H1 (cell line): ENCODE results near the gene CELSR3. TPM values are rescaled to one million over a fixed set of nuclear protein-coding genes. Genes with fewer than 3 reads are reported as not detected.

ENCODE experiments used
- CHD1 ChIP-seq: IDR thresholded peaks from 2 replicates; pipeline ENCODE4 v1.6.1; 2012; ENCODE audit warnings: low read depth, low read length, improper control_type of control experiment
- KDM5A ChIP-seq: fragments of 200-600 bp; IDR thresholded peaks from 2 replicates; pipeline ENCODE4 v1.7.1; 2012; ENCODE audit warnings: mild to moderate bottlenecking, low read length, inconsistent platforms, mixed read lengths
- MAFK ChIP-seq: IDR thresholded peaks from 2 replicates; pipeline ENCODE4 v1.6.1; 2012; ENCODE audit warnings: low read depth, mild to moderate bottlenecking, improper control_type of control experiment, low read length
- POLR2A ChIP-seq, 2 experiments: IDR thresholded peaks; 1 replicate in 1 of 2; 2 replicates in 1 of 2; pipeline ENCODE4 v1.6.1; 2011; ENCODE audit warnings: low read depth in 2 of 2, low read length in 2 of 2, mild to moderate bottlenecking in 2 of 2; ENCODE audit errors: control extremely low read depth in 1 of 2
- RAD21 ChIP-seq, 2 experiments: IDR thresholded peaks in 1 of 2; conservative IDR thresholded peaks in 1 of 2; 2 replicates each; pipeline ENCODE4 v1.6.1; 2011; ENCODE audit warnings: low read depth in 2 of 2, low read length in 2 of 2, improper control_type of control experiment in 1 of 2, inconsistent platforms in 1 of 2, mild to moderate bottlenecking in 1 of 2, moderate library complexity in 1 of 2
- SAP30 ChIP-seq: fragments of 300-600 bp; sonication (generic); IDR thresholded peaks from 2 replicates; pipeline ENCODE4 v1.7.1; 2012; ENCODE audit warnings: low read length, moderate library complexity, mild to moderate bottlenecking, inconsistent platforms; ENCODE audit not compliant: insufficient read depth, insufficient replicate concordance
- SIX5 ChIP-seq: IDR thresholded peaks from 2 replicates; pipeline ENCODE4 v1.6.1; 2011; ENCODE audit warnings: mild to moderate bottlenecking, low read depth, low read length
- SUZ12 ChIP-seq: fragments of 200-600 bp; sonication (generic); IDR thresholded peaks from 2 replicates; pipeline ENCODE4 v1.6.1; 2012; ENCODE audit warnings: mild to moderate bottlenecking, inconsistent platforms, low read length, moderate library complexity, mixed read lengths
- polyA plus RNA-seq, 7 experiments: library from polyadenylated mRNA; depleted of rRNA in 3 of 7; stranded (reverse) in 5 of 7; unstranded in 2 of 7; fragments of >200 nt in 5 of 7; fragments of 200-250 nt in 2 of 7; gene quantifications; 1 replicate in 5 of 7; 2 replicates in 1 of 7; 4 replicates in 1 of 7; pipeline versions ENCODE4 v1.2.1 to v1.2.3, GENCODE V29; 2011 to 2013; ENCODE audit warnings: missing spikeins in 2 of 7, mixed read lengths in 2 of 7
- total RNA-seq: library from RNA; stranded (reverse); fragmentation: NEBNext Ultra II Directional; extraction: Animal tissue kit (Norgen Biotek cat#: 25700); gene quantifications from 2 replicates; pipeline ENCODE4 v1.2.1, GENCODE V29; 2021
- TF ChIP-seq, protein P1 (sequence below): fragments of 300-600 bp; sonication (generic); IDR thresholded peaks from 2 replicates; pipeline ENCODE4 v1.7.1; 2012; ENCODE audit warnings: low read length, moderate library complexity, mild to moderate bottlenecking, inconsistent platforms; ENCODE audit not compliant: insufficient replicate concordance

The CELSR3 gene
- total and polyA plus RNA-seq, 2 of the 8 experiments (the other 6 are each of a cell fraction or from before 2014, with no cell fraction given), result 11.6 to 29.5 TPM

DNA sequence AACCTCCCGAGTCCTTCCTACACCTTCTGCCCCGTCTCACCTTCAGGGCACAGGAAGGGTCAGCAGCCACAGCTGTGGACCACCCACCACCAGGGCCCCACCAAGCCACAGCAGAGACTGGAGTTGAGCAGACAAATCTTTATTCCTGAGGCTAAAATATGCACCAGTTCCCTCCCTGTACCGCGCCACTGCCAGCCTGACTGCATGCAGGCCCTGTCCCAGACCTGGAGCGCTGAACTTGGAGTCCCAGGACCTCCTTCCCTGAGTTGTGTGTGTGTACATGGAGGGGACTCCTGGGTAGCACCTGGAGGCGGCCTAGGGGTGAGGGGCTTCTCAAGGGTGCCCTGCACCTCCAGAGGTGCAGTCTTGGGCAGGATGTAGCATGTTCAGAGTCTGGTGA, 37.1 kb downstream of the CELSR3 start (continued):
- TF ChIP-seq, protein P1, sequence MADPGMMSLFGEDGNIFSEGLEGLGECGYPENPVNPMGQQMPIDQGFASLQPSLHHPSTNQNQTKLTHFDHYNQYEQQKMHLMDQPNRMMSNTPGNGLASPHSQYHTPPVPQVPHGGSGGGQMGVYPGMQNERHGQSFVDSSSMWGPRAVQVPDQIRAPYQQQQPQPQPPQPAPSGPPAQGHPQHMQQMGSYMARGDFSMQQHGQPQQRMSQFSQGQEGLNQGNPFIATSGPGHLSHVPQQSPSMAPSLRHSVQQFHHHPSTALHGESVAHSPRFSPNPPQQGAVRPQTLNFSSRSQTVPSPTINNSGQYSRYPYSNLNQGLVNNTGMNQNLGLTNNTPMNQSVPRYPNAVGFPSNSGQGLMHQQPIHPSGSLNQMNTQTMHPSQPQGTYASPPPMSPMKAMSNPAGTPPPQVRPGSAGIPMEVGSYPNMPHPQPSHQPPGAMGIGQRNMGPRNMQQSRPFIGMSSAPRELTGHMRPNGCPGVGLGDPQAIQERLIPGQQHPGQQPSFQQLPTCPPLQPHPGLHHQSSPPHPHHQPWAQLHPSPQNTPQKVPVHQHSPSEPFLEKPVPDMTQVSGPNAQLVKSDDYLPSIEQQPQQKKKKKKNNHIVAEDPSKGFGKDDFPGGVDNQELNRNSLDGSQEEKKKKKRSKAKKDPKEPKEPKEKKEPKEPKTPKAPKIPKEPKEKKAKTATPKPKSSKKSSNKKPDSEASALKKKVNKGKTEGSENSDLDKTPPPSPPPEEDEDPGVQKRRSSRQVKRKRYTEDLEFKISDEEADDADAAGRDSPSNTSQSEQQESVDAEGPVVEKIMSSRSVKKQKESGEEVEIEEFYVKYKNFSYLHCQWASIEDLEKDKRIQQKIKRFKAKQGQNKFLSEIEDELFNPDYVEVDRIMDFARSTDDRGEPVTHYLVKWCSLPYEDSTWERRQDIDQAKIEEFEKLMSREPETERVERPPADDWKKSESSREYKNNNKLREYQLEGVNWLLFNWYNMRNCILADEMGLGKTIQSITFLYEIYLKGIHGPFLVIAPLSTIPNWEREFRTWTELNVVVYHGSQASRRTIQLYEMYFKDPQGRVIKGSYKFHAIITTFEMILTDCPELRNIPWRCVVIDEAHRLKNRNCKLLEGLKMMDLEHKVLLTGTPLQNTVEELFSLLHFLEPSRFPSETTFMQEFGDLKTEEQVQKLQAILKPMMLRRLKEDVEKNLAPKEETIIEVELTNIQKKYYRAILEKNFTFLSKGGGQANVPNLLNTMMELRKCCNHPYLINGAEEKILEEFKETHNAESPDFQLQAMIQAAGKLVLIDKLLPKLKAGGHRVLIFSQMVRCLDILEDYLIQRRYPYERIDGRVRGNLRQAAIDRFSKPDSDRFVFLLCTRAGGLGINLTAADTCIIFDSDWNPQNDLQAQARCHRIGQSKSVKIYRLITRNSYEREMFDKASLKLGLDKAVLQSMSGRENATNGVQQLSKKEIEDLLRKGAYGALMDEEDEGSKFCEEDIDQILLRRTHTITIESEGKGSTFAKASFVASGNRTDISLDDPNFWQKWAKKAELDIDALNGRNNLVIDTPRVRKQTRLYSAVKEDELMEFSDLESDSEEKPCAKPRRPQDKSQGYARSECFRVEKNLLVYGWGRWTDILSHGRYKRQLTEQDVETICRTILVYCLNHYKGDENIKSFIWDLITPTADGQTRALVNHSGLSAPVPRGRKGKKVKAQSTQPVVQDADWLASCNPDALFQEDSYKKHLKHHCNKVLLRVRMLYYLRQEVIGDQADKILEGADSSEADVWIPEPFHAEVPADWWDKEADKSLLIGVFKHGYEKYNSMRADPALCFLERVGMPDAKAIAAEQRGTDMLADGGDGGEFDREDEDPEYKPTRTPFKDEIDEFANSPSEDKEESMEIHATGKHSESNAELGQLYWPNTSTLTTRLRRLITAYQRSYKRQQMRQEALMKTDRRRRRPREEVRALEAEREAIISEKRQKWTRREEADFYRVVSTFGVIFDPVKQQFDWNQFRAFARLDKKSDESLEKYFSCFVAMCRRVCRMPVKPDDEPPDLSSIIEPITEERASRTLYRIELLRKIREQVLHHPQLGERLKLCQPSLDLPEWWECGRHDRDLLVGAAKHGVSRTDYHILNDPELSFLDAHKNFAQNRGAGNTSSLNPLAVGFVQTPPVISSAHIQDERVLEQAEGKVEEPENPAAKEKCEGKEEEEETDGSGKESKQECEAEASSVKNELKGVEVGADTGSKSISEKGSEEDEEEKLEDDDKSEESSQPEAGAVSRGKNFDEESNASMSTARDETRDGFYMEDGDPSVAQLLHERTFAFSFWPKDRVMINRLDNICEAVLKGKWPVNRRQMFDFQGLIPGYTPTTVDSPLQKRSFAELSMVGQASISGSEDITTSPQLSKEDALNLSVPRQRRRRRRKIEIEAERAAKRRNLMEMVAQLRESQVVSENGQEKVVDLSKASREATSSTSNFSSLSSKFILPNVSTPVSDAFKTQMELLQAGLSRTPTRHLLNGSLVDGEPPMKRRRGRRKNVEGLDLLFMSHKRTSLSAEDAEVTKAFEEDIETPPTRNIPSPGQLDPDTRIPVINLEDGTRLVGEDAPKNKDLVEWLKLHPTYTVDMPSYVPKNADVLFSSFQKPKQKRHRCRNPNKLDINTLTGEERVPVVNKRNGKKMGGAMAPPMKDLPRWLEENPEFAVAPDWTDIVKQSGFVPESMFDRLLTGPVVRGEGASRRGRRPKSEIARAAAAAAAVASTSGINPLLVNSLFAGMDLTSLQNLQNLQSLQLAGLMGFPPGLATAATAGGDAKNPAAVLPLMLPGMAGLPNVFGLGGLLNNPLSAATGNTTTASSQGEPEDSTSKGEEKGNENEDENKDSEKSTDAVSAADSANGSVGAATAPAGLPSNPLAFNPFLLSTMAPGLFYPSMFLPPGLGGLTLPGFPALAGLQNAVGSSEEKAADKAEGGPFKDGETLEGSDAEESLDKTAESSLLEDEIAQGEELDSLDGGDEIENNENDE, result no peak
- no peak for TF ChIP-seq SIX5
- no peak for TF ChIP-seq CHD1
- TF ChIP-seq MAFK, result no peak
- no peak for TF ChIP-seq POLR2A (IDR thresholded peaks at IDR 0.05; ENCODE audit: control extremely low read depth in 1 of 2, low read depth in 2 of 2, low read length in 2 of 2)
- no peak for TF ChIP-seq SUZ12
- no peak for TF ChIP-seq KDM5A
- no peak for TF ChIP-seq SAP30
- TF ChIP-seq RAD21 (IDR thresholded peaks at IDR 0.05 in 1 of 2, conservative IDR thresholded peaks at IDR 0.05 in 1 of 2; ENCODE audit: low read depth in 2 of 2, low read length in 2 of 2), result no peak
